PC-9 (cell line): ENCODE results near the gene CLDN22.

Source experiments
- EZH2 ChIP-seq: fragments of 200-600 bp; sonication (generic); IDR thresholded peaks from 2 replicates; pipeline ENCODE4 v1.8.0; 2017; ENCODE audit warnings: antibody characterized with exemption, low read depth
- TF ChIP-seq, protein P1 (sequence below): fragments of 200-600 bp; sonication (generic); conservative IDR thresholded peaks from 2 replicates; pipeline ENCODE4 v1.6.1; 2017; ENCODE audit warnings: mixed run types, antibody characterized with exemption, mild to moderate bottlenecking, moderate library complexity

GRCh38 chr4:183288955-183289354, 31.1 kb downstream of the CLDN22 start:
- TF ChIP-seq, protein P1, sequence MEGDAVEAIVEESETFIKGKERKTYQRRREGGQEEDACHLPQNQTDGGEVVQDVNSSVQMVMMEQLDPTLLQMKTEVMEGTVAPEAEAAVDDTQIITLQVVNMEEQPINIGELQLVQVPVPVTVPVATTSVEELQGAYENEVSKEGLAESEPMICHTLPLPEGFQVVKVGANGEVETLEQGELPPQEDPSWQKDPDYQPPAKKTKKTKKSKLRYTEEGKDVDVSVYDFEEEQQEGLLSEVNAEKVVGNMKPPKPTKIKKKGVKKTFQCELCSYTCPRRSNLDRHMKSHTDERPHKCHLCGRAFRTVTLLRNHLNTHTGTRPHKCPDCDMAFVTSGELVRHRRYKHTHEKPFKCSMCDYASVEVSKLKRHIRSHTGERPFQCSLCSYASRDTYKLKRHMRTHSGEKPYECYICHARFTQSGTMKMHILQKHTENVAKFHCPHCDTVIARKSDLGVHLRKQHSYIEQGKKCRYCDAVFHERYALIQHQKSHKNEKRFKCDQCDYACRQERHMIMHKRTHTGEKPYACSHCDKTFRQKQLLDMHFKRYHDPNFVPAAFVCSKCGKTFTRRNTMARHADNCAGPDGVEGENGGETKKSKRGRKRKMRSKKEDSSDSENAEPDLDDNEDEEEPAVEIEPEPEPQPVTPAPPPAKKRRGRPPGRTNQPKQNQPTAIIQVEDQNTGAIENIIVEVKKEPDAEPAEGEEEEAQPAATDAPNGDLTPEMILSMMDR = no peak
- TF ChIP-seq EZH2 = no peak
